ENCODE data around the gene ISYNA1. TPM values are rescaled to one million over a fixed set of nuclear protein-coding genes. Genes with fewer than 3 reads are reported as not detected.

ISYNA1 gene
- total and polyA plus RNA-seq, 10 of the 15 experiments (the other 5 are each of a cell fraction or from before 2014, with no cell fraction given) = 1.9 to 37.0 (median 9.1) TPM

GRCh38 chr19:18419699-18420460, 18.1 kb downstream of the ISYNA1 start (continued):
- TF ChIP-seq NFIC (IDR thresholded peaks at IDR 0.05; ENCODE audit: low read depth, low read length) = no peak
- no peak for TF ChIP-seq MXI1 (IDR thresholded peaks at IDR 0.05; ENCODE audit: low read depth, low read length)
- no peak for TF ChIP-seq NR2C1 (IDR thresholded peaks at IDR 0.05)
- TF ChIP-seq TARDBP (IDR thresholded peaks at IDR 0.05; ENCODE audit: borderline replicate concordance) = no peak
- no peak for TF ChIP-seq RB1 (IDR thresholded peaks at IDR 0.05; ENCODE audit: borderline replicate concordance)
- TF ChIP-seq E2F4 (IDR thresholded peaks at IDR 0.05; ENCODE audit: low read depth, low read length) = peak; percentile 48; the same call in 1 of the 2 replicates
- TF ChIP-seq SUZ12 (IDR thresholded peaks at IDR 0.05; ENCODE audit: unreplicated experiment) = no peak
- TF ChIP-seq ETV6 (conservative IDR thresholded peaks at IDR 0.05 in 1 of 2, IDR thresholded peaks at IDR 0.05 in 1 of 2; ENCODE audit: borderline replicate concordance in 1 of 2, low read depth in 1 of 2) = no peak
- TF ChIP-seq REST (IDR thresholded peaks at IDR 0.05; ENCODE audit: low read depth, low read length) = no peak
- TF ChIP-seq RCOR1 (conservative IDR thresholded peaks at IDR 0.05; ENCODE audit: low read depth, low read length) = no peak
- peak; percentile 65; the same call in 1 of the 2 replicates for TF ChIP-seq TCF12 (IDR thresholded peaks at IDR 0.05; ENCODE audit: low read depth, low read length)
- TF ChIP-seq POLR2AphosphoS5 (IDR thresholded peaks at IDR 0.05; ENCODE audit: low read length) = no peak
- no peak for TF ChIP-seq SIX5 (IDR thresholded peaks at IDR 0.05; ENCODE audit: low read depth, low read length, severe bottlenecking)
- TF ChIP-seq CBX3 (IDR thresholded peaks at IDR 0.05; ENCODE audit: borderline replicate concordance, low read depth) = no peak
- TF ChIP-seq EZH2 (IDR thresholded peaks at IDR 0.05; ENCODE audit: borderline replicate concordance, control insufficient read depth, low read depth, low read length) = no peak
- TF ChIP-seq MEF2B (IDR thresholded peaks at IDR 0.05; ENCODE audit: partially characterized antibody, poor library complexity, severe bottlenecking) = peak; percentile 42
- 0 out of 2 replicates have a peak, but pooled peaks have one; percentile 12 for TF ChIP-seq PKNOX1 (IDR thresholded peaks at IDR 0.05)
- peak in 1 of 2 experiments; percentile 41; a peak in 2 of 4 replicates for TF ChIP-seq BHLHE40 (IDR thresholded peaks at IDR 0.05; ENCODE audit: borderline replicate concordance in 1 of 2, low read depth in 2 of 2, low read length in 1 of 2)
- TF ChIP-seq CREB1 (IDR thresholded peaks at IDR 0.05; ENCODE audit: low read depth) = no peak
- TF ChIP-seq CBFB (IDR thresholded peaks at IDR 0.05; ENCODE audit: low read depth) = no peak
- TF ChIP-seq KAT2A (conservative IDR thresholded peaks at IDR 0.05; ENCODE audit: control insufficient read depth, low read depth, low read length) = no peak
- TF ChIP-seq MTA2 (IDR thresholded peaks at IDR 0.05; ENCODE audit: low read depth) = peak; percentile 30; the same call in 1 of the 2 replicates
- TF ChIP-seq RAD51 (IDR thresholded peaks at IDR 0.05) = no peak
- TF ChIP-seq ATF7 (IDR thresholded peaks at IDR 0.05; ENCODE audit: low read depth) = no peak
- TF ChIP-seq MEF2A (IDR thresholded peaks at IDR 0.05; ENCODE audit: insufficient read depth, low read depth, low read length) = no peak
- TF ChIP-seq WRNIP1 (IDR thresholded peaks at IDR 0.05; ENCODE audit: borderline replicate concordance, low read depth, low read length) = no peak
